GM19463 (cell line): ENCODE data around the gene KLK11.

Experiments
- ATAC-seq: cut with Tn5 transposase; IDR thresholded peaks from one replicate; pipeline ENCODE4 v1.9.1; 2021; ENCODE audit warnings: mild to moderate bottlenecking, moderate library complexity; ENCODE audit not compliant: unreplicated experiment

KLK11 gene

GRCh38 chr19:51029718-51030117 lies 3.3 kb upstream of the KLK11 start:
- no peak for ATAC-seq

GRCh38 chr19:51027873-51028272 lies 1.5 kb upstream of the KLK11 start:
- ATAC-seq: no peak

GRCh38 chr19:51027126-51027806 lies 850 bp upstream of the KLK11 start:
- ATAC-seq: no peak

GRCh38 chr19:51025809-51026553 lies 435 bp downstream of the KLK11 start:
- ATAC-seq: no peak

GRCh38 chr19:51025401-51025800 lies 1.0 kb downstream of the KLK11 start:
- no peak for ATAC-seq

GRCh38 chr19:51024924-51025323 lies 1.5 kb downstream of the KLK11 start:
- ATAC-seq: no peak

GRCh38 chr19:51023946-51024345 lies 2.5 kb downstream of the KLK11 start:
- ATAC-seq: no peak

GRCh38 chr19:51022526-51022925 lies 3.9 kb downstream of the KLK11 start:
- ATAC-seq: no peak

GRCh38 chr19:51020988-51021651 lies 5.3 kb downstream of the KLK11 start:
- no peak for ATAC-seq

GRCh38 chr19:51019544-51019925 lies 6.9 kb downstream of the KLK11 start, which contains the start of gene KLK10:
KLK10 (minus strand) TSS chr19:51019709; CDS start chr19:51019130, 579 bp downstream.
- ATAC-seq: no peak

GRCh38 chr19:51018745-51019543 lies 7.5 kb downstream of the KLK11 start:
- ATAC-seq: no peak

- ATAC-seq: no peak
Measured at GRCh38 chr19:51016798-51017683, 9.4 kb downstream of the KLK11 start.

GRCh38 chr19:51015691-51016267 lies 10.6 kb downstream of the KLK11 start:
- no peak for ATAC-seq

- ATAC-seq: no peak
Measured at GRCh38 chr19:51014242-51014641, 12.2 kb downstream of the KLK11 start.

GRCh38 chr19:51012661-51013190 lies 13.7 kb downstream of the KLK11 start:
- ATAC-seq: no peak

- ATAC-seq: no peak
Measured at GRCh38 chr19:51010066-51010795, 16.2 kb downstream of the KLK11 start.

GRCh38 chr19:51009061-51009891 lies 17.1 kb downstream of the KLK11 start:
- no peak for ATAC-seq

- ATAC-seq: no peak
Measured at GRCh38 chr19:51007488-51007887, 18.9 kb downstream of the KLK11 start.
